ENCODE results near the gene TNIP3.

DNA sequence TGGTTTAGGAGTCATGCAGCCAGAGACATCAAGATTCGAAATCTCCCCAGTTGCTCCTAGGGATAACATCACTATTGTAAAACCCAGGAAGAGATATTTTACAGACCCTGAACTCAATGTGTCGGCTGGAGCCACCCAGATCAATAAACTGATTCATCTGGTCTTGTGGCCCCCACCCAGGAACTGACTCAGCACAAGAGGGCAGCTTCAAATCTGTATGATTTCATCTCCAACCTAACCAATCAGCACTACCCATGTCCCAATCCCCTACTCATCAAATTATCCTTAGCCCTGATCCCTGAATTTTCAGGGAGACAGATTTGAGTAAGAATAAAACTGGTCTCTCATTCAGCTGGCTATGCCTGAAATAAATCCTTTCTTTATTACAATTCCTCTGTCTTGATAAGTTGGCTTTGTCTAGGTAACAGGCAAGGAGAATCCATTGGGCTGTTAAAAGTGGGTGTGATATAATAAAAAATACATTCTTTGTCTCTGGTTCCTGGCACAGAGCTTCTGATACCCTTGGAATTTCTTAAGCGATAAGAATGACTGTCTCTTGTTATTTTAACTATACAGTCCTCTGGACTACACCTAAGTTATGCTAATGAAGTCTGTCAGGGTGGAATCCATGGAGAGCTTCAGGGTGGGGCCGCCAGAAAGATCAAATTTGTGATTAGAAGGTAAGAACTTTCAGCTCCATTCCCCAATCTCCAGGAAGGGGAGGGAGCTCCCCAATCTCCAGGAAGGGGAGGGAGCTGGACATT is 44.3 kb upstream of the TNIP3 start:
- TF ChIP-seq, protein P1, sequence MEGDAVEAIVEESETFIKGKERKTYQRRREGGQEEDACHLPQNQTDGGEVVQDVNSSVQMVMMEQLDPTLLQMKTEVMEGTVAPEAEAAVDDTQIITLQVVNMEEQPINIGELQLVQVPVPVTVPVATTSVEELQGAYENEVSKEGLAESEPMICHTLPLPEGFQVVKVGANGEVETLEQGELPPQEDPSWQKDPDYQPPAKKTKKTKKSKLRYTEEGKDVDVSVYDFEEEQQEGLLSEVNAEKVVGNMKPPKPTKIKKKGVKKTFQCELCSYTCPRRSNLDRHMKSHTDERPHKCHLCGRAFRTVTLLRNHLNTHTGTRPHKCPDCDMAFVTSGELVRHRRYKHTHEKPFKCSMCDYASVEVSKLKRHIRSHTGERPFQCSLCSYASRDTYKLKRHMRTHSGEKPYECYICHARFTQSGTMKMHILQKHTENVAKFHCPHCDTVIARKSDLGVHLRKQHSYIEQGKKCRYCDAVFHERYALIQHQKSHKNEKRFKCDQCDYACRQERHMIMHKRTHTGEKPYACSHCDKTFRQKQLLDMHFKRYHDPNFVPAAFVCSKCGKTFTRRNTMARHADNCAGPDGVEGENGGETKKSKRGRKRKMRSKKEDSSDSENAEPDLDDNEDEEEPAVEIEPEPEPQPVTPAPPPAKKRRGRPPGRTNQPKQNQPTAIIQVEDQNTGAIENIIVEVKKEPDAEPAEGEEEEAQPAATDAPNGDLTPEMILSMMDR (IDR thresholded peaks at IDR 0.05; ENCODE audit: insufficient read depth, low read depth, low read length): no peak
- no peak for TF ChIP-seq EZH2 (IDR thresholded peaks at IDR 0.05; ENCODE audit: insufficient read depth, low read length)
